Activated T-helper 1 cell treated with anti-CD3 and anti-CD28 coated beads, Interleukin-12 subunit alpha, Interleukin-12 subunit beta, Interleukin-2, Interleukin-4 antibody, amounts not matched to agents 30 ng/mL and 10 ng/mL and 1 ng/mL, durations not matched to agents 14 hours and 24 hours and 36 hours (primary cell): ENCODE results near the gene LDLRAD3. TPM values are rescaled to one million over a fixed set of nuclear protein-coding genes. Genes with fewer than 3 reads are reported as not detected.

Source experiments
- DNase-seq: peaks from one replicate; pipeline ENCODE4 v3.0.0; 2021; ENCODE audit warnings: low spot score
- H3K27ac Mint-ChIP-seq: one replicate; pipeline ENCODE4 v1.8.0; 2021; ENCODE audit warnings: mild to moderate bottlenecking, mixed read lengths
- H3K27me3 Mint-ChIP-seq: one replicate; pipeline ENCODE4 v1.8.0; 2022; ENCODE audit warnings: mild to moderate bottlenecking, moderate library complexity, mixed read lengths; ENCODE audit not compliant: insufficient read depth
- H3K36me3 Mint-ChIP-seq: one replicate; pipeline ENCODE4 v1.8.0; 2021; ENCODE audit warnings: low read depth, mixed read lengths
- H3K4me1 Mint-ChIP-seq: one replicate; pipeline ENCODE4 v1.8.0; 2021; ENCODE audit warnings: low read depth, mixed read lengths
- H3K4me3 Mint-ChIP-seq: one replicate; pipeline ENCODE4 v1.8.0; 2021; ENCODE audit warnings: mild to moderate bottlenecking, moderate library complexity, mixed read lengths
- H3K9me3 Mint-ChIP-seq: one replicate; pipeline ENCODE4 v1.8.0; 2021; ENCODE audit warnings: mixed read lengths
- intact Hi-C: fragments of 100-400 bp; cut with micrococcal nuclease; formaldehyde crosslinking; loops from one replicate; pipeline ENCODE4 v1.15.1; 2024
- total RNA-seq: library from RNA; stranded (reverse); gene quantifications from 2 replicates; pipeline ENCODE4 v1.2.3, GENCODE V29; 2022

Gene LDLRAD3
- total RNA-seq, 1 donor from 2014 or later = 0.57 TPM

DNA sequence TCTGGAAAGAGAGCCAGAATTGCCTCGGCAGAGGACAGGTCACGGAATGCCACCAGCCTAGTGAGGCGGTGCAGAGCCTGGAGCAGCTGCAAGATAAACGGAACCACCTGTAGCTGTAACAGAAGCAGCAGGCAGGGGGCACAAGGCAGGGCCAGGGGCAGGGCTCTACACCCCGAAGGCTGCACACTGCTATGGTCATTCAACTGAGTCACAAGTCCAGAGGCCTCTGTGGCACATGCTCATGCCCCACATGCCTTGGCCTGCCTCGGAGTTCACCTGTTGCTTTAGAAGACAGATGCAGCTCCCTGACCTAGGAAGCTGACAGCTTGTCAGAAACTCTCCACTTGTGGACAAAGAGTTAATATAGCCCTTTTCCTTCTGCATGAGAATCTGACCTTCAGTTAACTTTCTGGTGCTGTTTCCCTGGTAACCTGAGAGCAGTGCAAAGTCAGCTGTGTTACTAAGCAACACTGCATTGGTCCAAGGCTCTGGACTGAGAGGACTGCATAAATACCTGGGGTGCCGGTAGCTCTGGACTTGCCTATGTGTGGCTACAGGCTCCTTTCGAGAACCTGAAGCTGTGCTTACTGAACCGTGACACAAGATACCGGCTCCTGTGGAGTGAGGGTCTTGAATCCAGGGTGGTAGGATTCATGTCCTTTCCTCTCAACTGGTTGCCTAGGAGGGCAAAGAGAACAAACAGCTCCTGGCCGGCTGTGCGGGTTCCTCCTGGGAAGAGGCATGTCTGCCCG lies 334.8 kb downstream of the LDLRAD3 start:
- H3K4me3 Mint-ChIP-seq = no peak overlapping the region
- no peaks in the 10 kb centered on the region for H3K36me3 Mint-ChIP-seq

DNA sequence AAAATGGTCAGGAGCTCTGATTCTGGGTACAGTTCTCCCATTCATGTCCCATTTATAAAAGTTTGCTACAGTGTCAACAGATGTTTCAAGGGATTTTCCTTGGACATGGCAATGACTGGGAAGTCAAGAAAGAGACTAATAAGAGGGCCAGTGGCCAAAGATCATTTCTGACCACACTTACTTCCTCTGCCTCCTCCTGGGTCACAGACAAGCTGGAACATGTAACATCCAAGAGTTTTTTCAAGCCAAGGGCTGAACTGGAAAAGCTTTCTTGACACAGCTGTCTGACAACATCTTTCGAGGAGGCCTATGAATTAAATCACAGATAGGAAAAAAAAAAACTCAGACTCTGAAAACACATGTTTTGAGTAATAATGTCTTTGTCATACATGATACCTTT lies 336.7 kb downstream of the LDLRAD3 start:
- no peaks in the 10 kb centered on the region for H3K27me3 Mint-ChIP-seq
- H3K27ac Mint-ChIP-seq = no peak overlapping the region
- no peak overlapping the region for H3K4me3 Mint-ChIP-seq
- no peak for DNase-seq
- H3K4me1 Mint-ChIP-seq = peaks cover 5% of the 10 kb centered on the region
- intact Hi-C loops = no loop called here
- no peaks in the 10 kb centered on the region for H3K9me3 Mint-ChIP-seq
- no peaks in the 10 kb centered on the region for H3K36me3 Mint-ChIP-seq

More for the DNA sequence above, 334.8 kb downstream of the LDLRAD3 start:
- Mint-ChIP-seq H3K9me3 (no peaks in the 10 kb centered on the region), H3K27ac (no peak overlapping the region), H3K27me3 (no peaks in the 10 kb centered on the region), H3K4me1 (peaks cover 5% of the 10 kb centered on the region)
- intact Hi-C loops = no loop called here
- no peak for DNase-seq
